Trophoblast cell (in vitro differentiated cells and primary cell): Measurements from ENCODE around the gene SBF2.

Source experiments
- DNase-seq, 2 donors: peaks; one replicate each; pipeline ENCODE4 v3.0.0-alpha.2; 2016
- H2AFZ ChIP-seq: 2 replicates; pipeline ENCODE4 v1.6.1; 2013; ENCODE audit warnings: low read length, moderate library complexity, mild to moderate bottlenecking; ENCODE audit not compliant: insufficient read depth, poor library complexity
- H2AK5ac ChIP-seq: 2 replicates; pipeline ENCODE4 v1.6.1; 2013; ENCODE audit warnings: mild to moderate bottlenecking, low read length
- H2BK120ac ChIP-seq: 2 replicates; pipeline ENCODE4 v1.6.1; 2013; ENCODE audit warnings: low read length, mild to moderate bottlenecking, moderate library complexity; ENCODE audit not compliant: insufficient read depth, poor library complexity
- H2BK12ac ChIP-seq: 2 replicates; pipeline ENCODE4 v1.6.1; 2013; ENCODE audit warnings: mild to moderate bottlenecking, low read length, moderate library complexity
- H2BK5ac ChIP-seq: 2 replicates; pipeline ENCODE4 v1.6.1; 2013; ENCODE audit warnings: low read length, low read depth, moderate library complexity, mild to moderate bottlenecking; ENCODE audit not compliant: poor library complexity
- H3K14ac ChIP-seq: 2 replicates; pipeline ENCODE4 v1.6.1; 2013; ENCODE audit warnings: mild to moderate bottlenecking, low read length
- H3K18ac ChIP-seq: 2 replicates; pipeline ENCODE4 v1.6.1; 2013; ENCODE audit warnings: mild to moderate bottlenecking, low read length
- H3K23ac ChIP-seq: 2 replicates; pipeline ENCODE4 v1.6.1; 2013; ENCODE audit warnings: low read length
- H3K27ac ChIP-seq: 2 replicates; pipeline ENCODE4 v1.5.1; 2013; ENCODE audit warnings: low read depth, mild to moderate bottlenecking, inconsistent platforms, low read length, moderate library complexity
- H3K27me3 ChIP-seq: 2 replicates; pipeline ENCODE4 v1.6.1; 2013; ENCODE audit warnings: inconsistent platforms, mild to moderate bottlenecking, low read length, moderate library complexity; ENCODE audit not compliant: insufficient read depth
- H3K36me3 ChIP-seq, 2 experiments: 1 replicate in 1 of 2; 2 replicates in 1 of 2; pipeline ENCODE4 v1.6.1; 2013; ENCODE audit warnings: low read length in 2 of 2, mild to moderate bottlenecking in 2 of 2, moderate library complexity in 1 of 2; ENCODE audit not compliant: insufficient read depth in 2 of 2, control insufficient read depth in 1 of 2
- H3K4ac ChIP-seq: 2 replicates; pipeline ENCODE4 v1.6.1; 2013; ENCODE audit warnings: low read depth, mild to moderate bottlenecking, low read length, moderate library complexity
- H3K4me1 ChIP-seq, 2 experiments: 1 replicate in 1 of 2; 2 replicates in 1 of 2; pipeline ENCODE4 v1.6.1; 2013; ENCODE audit warnings: low read length in 2 of 2, mild to moderate bottlenecking in 2 of 2, moderate library complexity in 1 of 2; ENCODE audit not compliant: insufficient read depth in 2 of 2, control insufficient read depth in 1 of 2
- H3K4me2 ChIP-seq: 2 replicates; pipeline ENCODE4 v1.6.1; 2013; ENCODE audit warnings: inconsistent platforms, mild to moderate bottlenecking, low read length, moderate library complexity
- H3K4me3 ChIP-seq: 2 replicates; pipeline ENCODE4 v1.5.1; 2013; ENCODE audit warnings: mild to moderate bottlenecking, low read depth, low read length, inconsistent platforms
- H3K79me1 ChIP-seq: one replicate; pipeline ENCODE4 v1.6.1; 2013; ENCODE audit warnings: low read length
- H3K79me2 ChIP-seq: 2 replicates; pipeline ENCODE4 v1.6.1; 2013; ENCODE audit warnings: low read length, mild to moderate bottlenecking; ENCODE audit not compliant: control insufficient read depth, insufficient read depth, poor library complexity
- H3K9ac ChIP-seq: 2 replicates; pipeline ENCODE4 v1.6.1; 2013; ENCODE audit warnings: mild to moderate bottlenecking, low read length
- H3K9me3 ChIP-seq: 2 replicates; pipeline ENCODE4 v1.6.1; 2013; ENCODE audit warnings: low read depth, mild to moderate bottlenecking, control low read depth, inconsistent platforms, low read length; ENCODE audit not compliant: insufficient read depth
- H4K12ac ChIP-seq: 2 replicates; pipeline ENCODE4 v1.6.1; 2013; ENCODE audit warnings: low read depth, mild to moderate bottlenecking, low read length, moderate library complexity
- H4K8ac ChIP-seq: 2 replicates; pipeline ENCODE4 v1.6.1; 2013; ENCODE audit warnings: low read depth, mild to moderate bottlenecking, low read length, moderate library complexity
- H4K91ac ChIP-seq: one replicate; pipeline ENCODE4 v1.6.1; 2013; ENCODE audit warnings: low read depth, mild to moderate bottlenecking, low read length, moderate library complexity
- WGBS: extraction: QIAGEN DNeasy Blood & Tissue Kit; methylation state at CpG from one replicate; pipeline ENCODE4 v1.1.7; 2013; ENCODE audit warnings: missing lambda C conversion rate; ENCODE audit not compliant: insufficient read length, insufficient coverage; ENCODE audit errors: extremely low coverage; 5-methylcytosine and 5-hydroxymethylcytosine counted together

The SBF2 gene

DNA sequence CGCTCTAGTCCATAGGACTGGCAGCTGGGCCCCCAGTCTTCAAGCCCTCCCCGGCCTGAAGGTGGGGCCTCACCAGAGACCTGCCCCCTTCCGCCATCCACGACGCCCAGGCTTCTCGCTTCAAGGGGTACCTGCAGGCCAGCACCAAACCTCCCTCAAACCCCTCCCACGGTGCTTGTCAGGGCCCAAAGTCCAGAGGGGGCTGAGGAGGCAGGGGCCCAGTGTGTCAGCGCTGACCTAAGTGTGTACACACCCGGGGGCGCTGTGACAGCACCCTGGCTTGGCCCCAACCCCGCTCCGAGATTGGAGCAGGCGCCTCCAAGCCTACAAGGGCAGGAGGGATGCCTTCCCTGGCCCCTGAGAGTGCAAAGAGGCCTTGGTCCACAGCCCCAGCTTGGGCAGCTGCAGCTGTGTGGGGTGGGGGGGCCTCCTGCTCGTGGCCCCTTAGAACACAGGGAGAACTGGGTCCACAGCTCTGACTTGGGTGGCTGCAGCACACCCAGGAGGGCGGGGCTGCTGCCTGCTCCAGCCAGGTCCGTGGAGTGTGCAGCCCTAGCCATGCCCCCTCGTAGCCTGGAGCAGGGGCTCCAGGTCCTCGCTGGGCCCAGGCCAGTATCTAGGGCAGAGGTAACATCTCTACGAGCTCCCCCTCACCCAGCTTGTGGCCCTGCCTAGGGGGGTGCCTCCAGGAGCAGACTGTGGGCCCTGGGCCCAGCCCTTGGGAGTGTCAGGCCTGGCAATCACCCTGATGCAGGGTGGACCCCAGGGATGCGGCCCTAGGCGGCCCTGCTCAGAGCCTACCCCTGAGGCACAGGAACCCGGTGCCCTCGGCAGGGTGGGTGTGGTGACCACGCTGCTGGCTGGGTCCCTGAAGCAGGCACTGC, 4.9 kb downstream of the SBF2 start:
- Histone ChIP-seq H3K4me1 (peaks cover 0 to 2% of the 10 kb centered on the region in 2 experiments), H2BK12ac (no peak overlapping the region), H3K36me3 (peaks cover 0 to 4% of the 10 kb centered on the region in 2 experiments), H3K9ac (no peak overlapping the region), H4K12ac (peak overlapping the region; percentile 46), H3K79me1 (peaks cover 12% of the 10 kb centered on the region), H3K27ac (no peak overlapping the region), H3K4me2 (no peak overlapping the region), H3K4me3 (no peak overlapping the region), H3K9me3 (no peaks in the 10 kb centered on the region), H2AFZ (no peak overlapping the region), H3K14ac (peak overlapping the region; percentile 24), H4K91ac (no peak overlapping the region), H3K27me3 (no peaks in the 10 kb centered on the region), H2BK5ac (no peak overlapping the region), H3K18ac (peak overlapping the region; percentile 67), H2BK120ac (no peak overlapping the region), H3K23ac (no peak overlapping the region), H3K79me2 (peaks cover 9% of the 10 kb centered on the region), H2AK5ac (no peak overlapping the region), H3K4ac (peak overlapping the region; percentile 7), H4K8ac (no peak overlapping the region)
- no peak for DNase-seq
- no CpG with 5 or more reads among the region's 24 CpGs for WGBS

DNA sequence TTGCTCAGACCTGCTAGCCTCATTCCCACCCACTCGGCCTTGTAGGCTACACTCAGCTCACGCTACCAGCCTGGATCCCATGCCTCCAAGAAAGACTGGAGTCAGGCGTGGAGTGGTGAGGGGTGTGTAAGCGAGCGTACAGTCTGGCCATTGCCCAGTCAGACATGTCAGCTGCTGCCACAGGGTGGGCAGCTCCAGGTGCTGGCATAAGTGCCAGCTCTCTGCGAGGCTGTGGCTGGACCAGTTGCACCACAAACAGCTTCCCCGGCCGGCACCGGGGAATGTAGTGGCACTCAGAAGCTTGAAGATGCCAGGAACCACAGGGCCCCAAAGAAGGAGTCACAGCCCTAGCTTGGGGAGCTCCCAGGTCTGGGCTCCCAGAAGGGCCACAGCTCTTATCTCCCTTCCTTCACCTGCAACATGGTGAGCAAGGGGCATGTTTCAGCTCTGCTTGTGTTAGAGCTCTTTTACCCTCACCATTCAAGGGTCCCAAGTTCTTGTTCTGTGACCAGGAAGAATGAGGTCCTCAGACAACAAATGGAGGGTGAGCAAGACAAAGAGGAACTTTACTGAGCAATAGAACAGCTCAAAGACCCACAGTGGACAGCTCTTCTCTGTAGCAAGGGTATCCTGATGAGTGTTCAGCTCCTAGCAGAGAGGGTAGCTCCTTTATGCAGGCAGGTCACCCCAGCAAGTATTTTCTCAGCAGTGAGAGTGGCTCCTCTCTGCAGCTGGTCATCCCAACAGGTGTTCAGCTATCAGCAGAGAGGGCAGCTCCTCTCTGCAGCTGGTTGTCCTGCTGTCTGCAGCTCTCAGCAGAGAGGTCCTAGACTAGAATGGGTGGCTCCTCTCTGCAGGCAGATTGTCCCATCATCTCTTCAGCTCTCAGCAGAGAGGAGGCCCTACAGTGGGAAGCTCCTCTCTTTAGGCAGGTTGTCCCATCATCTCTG, 6.0 kb downstream of the SBF2 start:
- Histone ChIP-seq H4K12ac (no peak overlapping the region), H2AFZ (no peak overlapping the region)

DNA sequence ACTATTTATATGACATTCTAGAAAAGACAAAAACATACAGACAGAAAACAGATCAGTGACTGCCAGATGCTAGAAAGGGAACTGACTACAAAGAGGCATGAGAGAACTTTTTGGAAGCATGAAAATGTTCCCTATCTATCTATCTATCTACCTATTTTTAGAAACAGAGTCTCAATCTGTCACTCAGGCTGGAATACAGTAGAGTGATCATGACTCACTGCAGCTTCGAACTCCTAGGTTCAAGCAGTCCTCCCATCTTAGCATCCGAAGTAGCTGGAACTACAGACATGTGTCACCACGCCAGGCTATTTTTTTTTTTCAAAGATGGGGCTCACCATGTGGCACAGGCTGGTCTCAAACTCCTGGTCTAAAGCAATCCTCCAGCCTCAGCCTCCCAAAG, 6.9 kb downstream of the SBF2 start:
- H2BK12ac ChIP-seq: no peak overlapping the region
- no peak overlapping the region for H4K91ac ChIP-seq
- peaks cover 3% of the 10 kb centered on the region for H3K79me1 ChIP-seq
- H3K79me2 ChIP-seq: peaks cover 4% of the 10 kb centered on the region
- no peak overlapping the region for H4K12ac ChIP-seq
- H3K4me1 ChIP-seq: peaks cover 0 to 2% of the 10 kb centered on the region in 2 experiments
- no peak overlapping the region for H3K4ac ChIP-seq
- no peak overlapping the region for H3K18ac ChIP-seq
- peaks cover 0 to 4% of the 10 kb centered on the region in 2 experiments for H3K36me3 ChIP-seq
- H3K27me3 ChIP-seq: no peaks in the 10 kb centered on the region
- no peak overlapping the region for H2BK120ac ChIP-seq
- WGBS: no CpG with 5 or more reads among the region's 3 CpGs
- no peak overlapping the region for H2BK5ac ChIP-seq
- no peak overlapping the region for H2AFZ ChIP-seq
- no peak overlapping the region for H3K14ac ChIP-seq
- no peak overlapping the region for H3K27ac ChIP-seq
- no peak overlapping the region for H4K8ac ChIP-seq
- no peak overlapping the region for H2AK5ac ChIP-seq
- H3K9me3 ChIP-seq: no peaks in the 10 kb centered on the region
- peak in 1 of 2 donors; percentile 23 for DNase-seq
- H3K4me2 ChIP-seq: no peak overlapping the region
- no peak overlapping the region for H3K4me3 ChIP-seq
- no peak overlapping the region for H3K23ac ChIP-seq
- no peak overlapping the region for H3K9ac ChIP-seq

More for the DNA sequence above, 6.0 kb downstream of the SBF2 start:
- no peak overlapping the region for H3K14ac ChIP-seq
- no peak overlapping the region for H3K23ac ChIP-seq
- H3K9me3 ChIP-seq: no peaks in the 10 kb centered on the region
- no CpG with 5 or more reads among the region's 9 CpGs for WGBS
- no peak overlapping the region for H3K4ac ChIP-seq
- no peak overlapping the region for H3K27ac ChIP-seq
- no peak overlapping the region for H3K4me2 ChIP-seq
- no peak overlapping the region for H2BK120ac ChIP-seq
- no peak overlapping the region for H4K8ac ChIP-seq
- no peaks in the 10 kb centered on the region for H3K27me3 ChIP-seq
- H3K79me1 ChIP-seq: peaks cover 3% of the 10 kb centered on the region
- no peak for DNase-seq
- H3K4me1 ChIP-seq: peaks cover 0 to 2% of the 10 kb centered on the region in 2 experiments
- H3K4me3 ChIP-seq: no peak overlapping the region
- H3K36me3 ChIP-seq: peaks cover 0 to 4% of the 10 kb centered on the region in 2 experiments
- peak overlapping the region; percentile 9 for H3K18ac ChIP-seq
- H2BK12ac ChIP-seq: no peak overlapping the region
- H3K9ac ChIP-seq: no peak overlapping the region
- H4K91ac ChIP-seq: no peak overlapping the region
- no peak overlapping the region for H2AK5ac ChIP-seq
- H2BK5ac ChIP-seq: no peak overlapping the region
- peaks cover 4% of the 10 kb centered on the region for H3K79me2 ChIP-seq

DNA sequence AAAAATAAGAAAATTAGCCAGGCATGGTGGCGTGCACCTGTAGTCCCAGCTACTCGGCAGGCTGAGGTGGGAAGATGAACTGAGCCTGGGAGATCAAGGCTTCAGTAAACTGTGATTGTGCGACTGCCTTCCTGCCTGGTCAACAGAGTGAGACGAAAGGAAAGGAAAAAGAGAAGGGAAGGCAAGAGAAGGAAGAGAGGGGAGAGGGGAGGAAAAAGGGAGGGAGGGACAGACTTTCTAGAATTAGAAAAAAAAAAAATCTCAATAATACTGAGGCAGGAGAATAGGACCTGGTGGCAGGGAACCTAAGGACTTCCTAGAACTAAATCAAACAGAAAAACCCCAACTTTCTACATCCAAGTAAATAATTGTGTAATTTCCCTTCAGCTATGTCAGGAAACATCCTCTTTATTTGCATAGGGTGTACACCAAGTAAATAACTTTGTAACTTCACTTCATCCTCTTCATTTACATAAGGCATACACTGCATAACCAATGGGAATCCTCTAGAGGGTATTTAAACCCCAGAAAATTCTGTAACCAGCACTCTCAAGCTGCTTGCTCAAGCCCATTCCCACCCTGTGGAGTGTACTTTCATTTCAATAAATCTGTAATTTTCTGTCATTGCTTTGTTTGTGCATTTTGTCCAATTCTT, 8.7 kb downstream of the SBF2 start:
- no peak overlapping the region for H3K23ac ChIP-seq
- H3K4me1 ChIP-seq: peaks cover 0 to 2% of the 10 kb centered on the region in 2 experiments
- H2BK12ac ChIP-seq: no peak overlapping the region
- no peak overlapping the region for H3K4me3 ChIP-seq
- no CpG with 5 or more reads among the region's 4 CpGs for WGBS
- no peak overlapping the region for H3K14ac ChIP-seq
- peaks cover 3% of the 10 kb centered on the region for H3K79me1 ChIP-seq
- no peak overlapping the region for H2AK5ac ChIP-seq
- no peaks in the 10 kb centered on the region for H3K27me3 ChIP-seq
- no peak overlapping the region for H3K9ac ChIP-seq
- H2AFZ ChIP-seq: no peak overlapping the region
- no peak overlapping the region for H3K27ac ChIP-seq
- no peak overlapping the region for H4K8ac ChIP-seq
- no peak overlapping the region for H2BK5ac ChIP-seq
- no peak overlapping the region for H3K18ac ChIP-seq
- peaks cover 0 to 4% of the 10 kb centered on the region in 2 experiments for H3K36me3 ChIP-seq
- H3K9me3 ChIP-seq: no peaks in the 10 kb centered on the region
- no peak overlapping the region for H4K91ac ChIP-seq
- no peak overlapping the region for H3K4ac ChIP-seq
- H4K12ac ChIP-seq: no peak overlapping the region
- H3K4me2 ChIP-seq: no peak overlapping the region
- H2BK120ac ChIP-seq: no peak overlapping the region
- no peak for DNase-seq
- H3K79me2 ChIP-seq: peaks cover 4% of the 10 kb centered on the region
